Pericardium fibroblast (primary cell): Measurements from ENCODE around the gene IMPG1. TPM values are rescaled to one million over a fixed set of nuclear protein-coding genes. Genes with fewer than 3 reads are reported as not detected.

Source experiments
- total RNA-seq: library from RNA; depleted of rRNA; stranded (reverse); fragments of >200 nt; gene quantifications from 2 replicates; pipeline ENCODE4 v1.2.3, GENCODE V29; 2015

Gene IMPG1, protein sequence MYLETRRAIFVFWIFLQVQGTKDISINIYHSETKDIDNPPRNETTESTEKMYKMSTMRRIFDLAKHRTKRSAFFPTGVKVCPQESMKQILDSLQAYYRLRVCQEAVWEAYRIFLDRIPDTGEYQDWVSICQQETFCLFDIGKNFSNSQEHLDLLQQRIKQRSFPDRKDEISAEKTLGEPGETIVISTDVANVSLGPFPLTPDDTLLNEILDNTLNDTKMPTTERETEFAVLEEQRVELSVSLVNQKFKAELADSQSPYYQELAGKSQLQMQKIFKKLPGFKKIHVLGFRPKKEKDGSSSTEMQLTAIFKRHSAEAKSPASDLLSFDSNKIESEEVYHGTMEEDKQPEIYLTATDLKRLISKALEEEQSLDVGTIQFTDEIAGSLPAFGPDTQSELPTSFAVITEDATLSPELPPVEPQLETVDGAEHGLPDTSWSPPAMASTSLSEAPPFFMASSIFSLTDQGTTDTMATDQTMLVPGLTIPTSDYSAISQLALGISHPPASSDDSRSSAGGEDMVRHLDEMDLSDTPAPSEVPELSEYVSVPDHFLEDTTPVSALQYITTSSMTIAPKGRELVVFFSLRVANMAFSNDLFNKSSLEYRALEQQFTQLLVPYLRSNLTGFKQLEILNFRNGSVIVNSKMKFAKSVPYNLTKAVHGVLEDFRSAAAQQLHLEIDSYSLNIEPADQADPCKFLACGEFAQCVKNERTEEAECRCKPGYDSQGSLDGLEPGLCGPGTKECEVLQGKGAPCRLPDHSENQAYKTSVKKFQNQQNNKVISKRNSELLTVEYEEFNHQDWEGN
- not detected in 2 replicates for total RNA-seq

DNA sequence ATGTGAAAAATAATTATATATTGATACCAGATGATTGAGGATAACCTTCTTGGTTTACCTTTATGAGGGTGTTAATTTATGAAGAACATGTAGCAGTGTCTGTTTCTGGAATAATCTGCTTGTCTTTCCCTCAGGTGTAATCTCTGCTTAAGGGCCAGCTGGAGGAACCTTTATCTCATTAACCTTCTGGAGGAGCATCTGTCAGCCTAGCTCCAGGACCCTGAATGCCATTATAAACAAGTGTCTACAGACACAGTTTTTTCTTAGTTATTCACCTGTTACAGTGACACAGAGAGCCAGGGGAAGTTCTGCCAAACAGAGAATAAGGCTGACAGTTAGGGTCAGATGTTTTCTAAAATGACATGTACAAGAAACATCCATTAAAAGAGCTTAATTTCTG, at the start of gene IMPG1:
TSS of gene IMPG1 (minus strand) at position 101 of the 400 bp plus-strand sequence. CDS start 174 bp downstream, outside the sequence.

